Measurements from ENCODE around the gene CPEB4.
A peak's percentile ranks its signal among the peaks of the same experiment; 100 is the strongest.

CPEB4 gene

GRCh38 chr5:173913686-173914321, 25.7 kb downstream of the CPEB4 start:
- no peak for DNase-seq (ENCODE audit: low read depth)

- DNase-seq (ENCODE audit: low read depth), result no peak
These were observed 27.3 kb downstream of the CPEB4 start for GRCh38 chr5:173915310-173916014.

DNA sequence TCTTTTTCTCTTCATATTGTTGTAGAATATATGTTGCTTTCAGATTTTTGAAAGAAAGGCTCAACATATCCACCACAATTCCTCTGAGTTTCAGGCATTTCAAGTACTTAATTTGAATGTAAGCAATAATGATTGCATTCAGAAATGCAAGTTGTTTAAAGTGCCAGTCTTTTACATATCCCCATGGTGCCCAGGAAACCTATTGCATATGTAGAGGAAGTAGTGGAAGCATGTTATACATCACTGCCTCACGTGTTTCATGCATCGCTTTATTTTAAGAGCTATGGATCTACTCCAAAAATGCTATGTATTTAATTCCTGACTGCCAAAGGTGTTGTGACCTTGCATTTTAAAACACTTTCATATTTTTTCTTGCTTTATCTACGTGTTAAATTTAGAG, 28.1 kb downstream of the CPEB4 start:
- no peak for DNase-seq (ENCODE audit: low read depth)

- DNase-seq (ENCODE audit: low read depth), result peak; percentile 34
These were observed 29.9 kb downstream of the CPEB4 start for GRCh38 chr5:173917788-173918786.

- DNase-seq (ENCODE audit: low read depth), result no peak
These were observed 31.3 kb downstream of the CPEB4 start for GRCh38 chr5:173919443-173919842.

DNA sequence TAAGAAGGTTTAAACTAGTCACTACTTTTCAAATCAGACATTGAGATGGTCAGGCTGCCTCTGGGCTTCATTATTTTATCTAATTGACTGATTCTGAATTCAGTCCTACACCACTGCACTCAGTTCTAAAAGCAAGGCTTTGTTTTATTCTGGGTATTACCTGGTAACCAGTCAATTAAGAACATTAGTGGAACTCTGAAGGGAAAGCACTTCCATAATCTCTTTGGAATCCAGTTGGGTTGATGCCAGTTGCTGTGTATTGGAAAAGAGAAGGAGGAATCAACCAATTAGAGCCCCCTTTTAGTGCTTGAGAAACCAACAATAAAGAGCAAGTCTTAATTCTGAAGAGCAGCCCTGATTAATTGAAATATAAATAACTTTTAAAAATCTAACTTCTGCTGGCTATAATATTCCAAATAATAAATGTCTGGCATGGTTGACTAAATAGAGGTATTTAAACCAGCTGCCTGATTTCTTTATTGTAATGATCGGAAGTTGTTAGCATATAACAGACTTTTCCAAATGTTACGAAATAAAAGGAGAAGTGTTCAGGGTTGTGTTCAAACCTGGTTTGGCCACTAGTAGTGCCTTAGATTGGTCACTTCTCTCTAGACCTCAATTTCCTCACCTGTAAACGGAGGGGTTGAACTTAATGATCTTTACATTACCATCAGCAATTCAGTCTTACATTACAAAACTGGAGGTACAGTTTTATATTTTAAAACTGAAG, 32.0 kb downstream of the CPEB4 start:
- no peak for DNase-seq (ENCODE audit: low read depth)

DNA sequence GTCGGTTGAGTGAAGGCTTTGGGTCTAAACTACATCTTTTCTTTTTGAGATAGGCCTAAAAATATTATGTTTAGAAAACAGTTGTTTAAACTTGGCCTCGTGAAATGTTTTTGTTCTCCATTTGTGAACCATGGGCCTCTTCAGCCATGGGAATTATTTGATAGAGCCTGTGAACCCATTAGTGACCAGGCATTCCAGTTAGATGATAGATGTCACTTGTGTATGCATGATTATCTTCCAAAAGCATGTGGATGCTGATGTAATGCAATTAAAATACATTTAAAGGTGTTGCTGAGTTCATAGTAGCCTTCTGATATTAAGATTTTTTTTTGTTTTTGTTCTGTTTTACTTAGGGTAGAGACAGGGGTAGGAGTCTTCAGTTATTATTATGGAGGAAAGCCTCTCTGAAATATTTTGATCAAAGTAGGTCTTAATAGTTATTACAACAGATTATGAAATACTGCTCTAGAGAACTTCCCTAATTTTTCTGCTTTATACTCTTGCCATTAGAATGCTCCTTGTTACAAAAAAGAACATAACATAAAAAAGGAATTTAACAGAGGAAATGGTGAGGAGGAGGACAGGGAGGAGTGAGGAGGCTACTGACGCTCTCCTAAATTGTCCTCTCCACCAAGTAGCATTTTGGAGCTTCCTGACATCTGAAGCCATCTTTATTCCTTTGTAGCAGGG, 32.9 kb downstream of the CPEB4 start:
- no peak for DNase-seq (ENCODE audit: low read depth)

DNA sequence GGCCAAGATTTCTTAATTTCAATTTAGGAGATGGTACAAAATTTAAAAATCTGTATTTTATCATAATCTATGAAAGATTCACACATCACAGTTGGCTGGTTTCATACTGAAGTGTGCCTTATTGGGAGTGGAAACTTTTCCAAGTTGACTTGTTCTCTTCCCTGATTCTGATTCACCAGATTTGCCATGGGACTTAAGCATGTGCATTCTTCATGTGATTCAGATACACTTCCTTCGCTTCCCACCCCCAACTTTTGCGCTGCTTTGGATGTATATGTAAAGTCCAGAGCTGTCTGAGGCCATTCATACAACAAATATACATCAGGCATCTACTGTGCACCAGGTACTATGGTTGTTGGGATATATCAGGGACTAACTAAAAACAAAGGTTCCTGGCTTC, 34.4 kb downstream of the CPEB4 start:
- DNase-seq (ENCODE audit: low read depth), result no peak

DNA sequence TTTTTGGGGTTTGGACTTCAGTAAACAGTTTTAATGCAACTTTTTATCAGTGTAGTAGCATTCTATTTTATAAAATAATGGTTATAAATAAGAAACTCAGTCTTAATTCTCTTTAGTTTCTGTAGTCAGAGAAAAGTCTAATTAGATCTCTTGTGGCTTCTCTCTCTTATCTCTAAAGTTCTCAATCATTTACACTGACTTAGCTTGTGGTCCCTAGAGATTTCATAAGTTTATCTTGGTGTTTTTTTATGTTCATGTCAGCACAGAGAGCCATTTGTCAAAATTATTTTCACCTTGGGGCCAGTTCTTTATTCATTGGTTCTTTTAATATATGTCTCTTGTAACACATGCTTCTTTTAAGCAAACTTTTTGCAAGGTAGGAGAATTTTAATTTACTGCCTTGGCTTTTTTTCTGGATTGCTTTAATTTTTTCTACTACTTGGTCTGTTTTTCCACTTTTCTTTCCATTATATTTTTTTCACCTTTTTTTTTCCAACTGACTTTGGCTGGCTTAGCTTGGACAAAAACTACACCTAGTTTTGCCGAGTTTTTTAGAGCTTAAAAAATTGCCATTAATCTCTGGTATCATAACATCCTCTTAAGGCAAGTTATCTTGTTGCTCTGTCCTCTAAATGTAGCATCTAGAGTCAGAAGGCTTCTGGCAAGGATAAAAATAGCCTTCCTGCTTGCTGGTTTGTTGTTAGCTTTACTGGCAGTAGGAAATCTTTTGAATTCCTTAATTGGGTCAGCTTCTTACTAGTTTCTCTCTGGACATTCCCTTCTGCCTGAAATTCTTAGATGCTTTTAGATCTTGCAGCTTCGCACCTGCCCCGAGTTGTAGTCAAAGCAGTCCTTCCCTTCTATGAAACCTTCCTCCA, 35.3 kb downstream of the CPEB4 start:
- no peak for DNase-seq (ENCODE audit: low read depth)

GRCh38 chr5:173924899-173925298, 36.8 kb downstream of the CPEB4 start:
- no peak for DNase-seq (ENCODE audit: low read depth)

DNA sequence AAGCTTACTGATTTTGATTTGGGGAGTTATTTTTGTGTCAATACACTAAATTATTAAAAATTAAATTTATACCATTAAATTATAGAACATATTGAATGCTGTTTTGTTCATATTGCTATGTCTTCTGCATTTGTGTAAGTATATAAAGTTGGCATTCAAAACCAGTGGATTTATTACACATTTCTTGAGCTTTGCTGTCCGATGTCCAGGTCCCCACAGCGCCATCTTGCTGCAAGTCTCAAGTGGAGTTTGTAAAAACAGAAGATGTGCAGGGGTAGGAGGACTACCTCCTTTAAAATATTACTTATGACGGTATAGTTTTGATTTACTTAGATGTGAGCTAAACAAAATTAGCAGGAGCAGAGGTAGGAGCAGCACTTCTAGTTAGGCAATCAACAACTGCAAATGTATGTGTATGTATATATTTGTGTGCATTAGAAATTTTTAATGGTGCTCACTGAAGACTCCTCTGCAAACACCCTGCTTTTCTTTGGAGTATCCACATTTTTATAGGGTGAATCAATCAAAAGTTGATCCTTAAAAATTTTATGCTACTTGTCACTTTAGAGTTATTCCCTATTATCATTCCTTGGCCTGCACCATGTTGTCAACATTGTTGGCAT, 37.4 kb downstream of the CPEB4 start:
- DNase-seq (ENCODE audit: low read depth), result peak; percentile 22

- DNase-seq (ENCODE audit: low read depth), result no peak
These were observed 38.2 kb downstream of the CPEB4 start for GRCh38 chr5:173926359-173926758.

GRCh38 chr5:173928871-173929574, 40.9 kb downstream of the CPEB4 start:
- no peak for DNase-seq (ENCODE audit: low read depth)

- DNase-seq (ENCODE audit: low read depth), result no peak
These were observed 44.6 kb downstream of the CPEB4 start for GRCh38 chr5:173932695-173933139.

DNA sequence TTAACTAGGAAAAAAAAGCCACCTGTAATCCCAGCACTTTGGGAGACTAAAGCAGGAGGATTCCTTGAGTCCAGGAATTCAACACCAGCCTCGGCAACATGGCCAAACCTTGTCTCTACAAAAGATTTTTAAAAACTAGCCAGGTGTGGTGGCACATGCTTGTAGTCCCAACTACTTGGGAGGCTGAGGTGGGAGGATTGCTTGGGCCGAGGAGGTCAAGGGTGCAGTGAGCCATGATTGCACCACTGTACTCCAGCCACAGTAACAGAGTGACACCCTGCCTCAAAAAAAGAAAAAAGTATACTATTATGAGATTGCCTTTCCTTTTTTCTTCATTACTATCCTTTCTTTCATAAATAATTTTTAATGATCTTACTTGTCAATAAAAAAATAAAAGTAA, 45.8 kb downstream of the CPEB4 start:
- DNase-seq (ENCODE audit: low read depth), result no peak

GRCh38 chr5:173935396-173935795, 47.2 kb downstream of the CPEB4 start:
- DNase-seq (ENCODE audit: low read depth), result no peak

DNA sequence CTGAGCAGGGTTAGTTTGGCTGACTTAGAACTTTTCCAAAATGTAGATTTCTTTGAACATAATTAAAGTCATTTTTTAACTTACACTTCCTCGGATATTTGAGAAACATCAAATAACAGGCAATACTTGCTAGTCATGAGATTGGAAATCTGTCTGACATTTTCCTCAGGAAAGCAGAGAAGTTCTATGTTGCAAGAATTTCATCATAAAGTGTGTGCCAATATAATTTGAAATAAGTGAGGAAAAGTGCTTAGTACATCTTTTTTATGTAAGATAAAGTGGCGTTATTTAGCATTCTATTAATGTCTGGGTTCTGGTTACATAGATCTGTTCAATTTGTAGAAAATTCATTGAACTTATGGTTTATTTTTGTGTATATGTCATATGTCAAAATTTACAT, 52.1 kb downstream of the CPEB4 start:
- no peak for DNase-seq (ENCODE audit: low read depth)

GRCh38 chr5:173941102-173941501, 53.0 kb downstream of the CPEB4 start:
- no peak for DNase-seq (ENCODE audit: low read depth)

DNA sequence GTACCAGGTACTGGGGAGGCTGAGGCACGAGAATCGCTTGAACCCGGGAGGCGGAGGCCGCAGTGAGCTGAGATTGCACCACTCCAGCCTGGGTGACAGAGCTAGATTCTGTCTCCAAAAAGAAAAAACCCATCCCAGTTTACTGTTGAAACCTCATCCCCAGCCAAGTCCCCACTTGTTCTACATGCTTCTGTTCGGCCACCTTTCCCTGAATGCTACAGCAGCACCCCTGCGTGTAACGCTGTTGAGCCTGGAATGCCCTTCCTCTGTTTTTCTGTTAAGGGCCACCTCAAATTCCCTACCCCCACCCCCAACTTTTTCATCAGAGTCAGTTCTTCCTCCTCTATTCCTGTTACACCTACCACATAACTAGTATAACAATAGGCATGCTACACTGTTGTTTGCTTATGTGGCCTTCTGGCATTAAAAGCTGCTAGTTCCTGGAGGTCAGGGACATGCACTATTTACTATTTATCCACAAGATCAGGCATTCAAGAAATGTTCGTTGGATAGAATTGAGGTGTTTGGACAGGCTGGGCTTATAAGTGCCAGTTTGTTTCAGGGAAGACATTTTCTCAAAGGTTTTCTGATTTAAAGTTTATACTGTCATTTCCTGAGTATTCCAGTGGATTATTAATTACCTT, 53.7 kb downstream of the CPEB4 start:
- DNase-seq (ENCODE audit: low read depth), result no peak

All from activated gamma-delta T cell treated with anti-CD3 and anti-CD28 coated beads, Interleukin-2, amount 50 U/mL, for 16 hours (primary cell).